ENCODE measurements around the gene DNM2.
"Not testable (repeated sequence)": the region's sequence is repeated elsewhere in the genome, so short reads cannot be mapped to it uniquely, and the experiment has no call there.

The DNM2 gene

GRCh38 chr19:10729411-10729810 lies 11.5 kb downstream of the DNM2 start:
- Mint-ChIP-seq H3K4me1 (peaks cover 56% of the 10 kb centered on the region), H3K27me3 (no peaks in the 10 kb centered on the region), H3K9me3 (no peaks in the 10 kb centered on the region), H3K27ac (peak overlapping the region; percentile 74), H3K36me3 (peaks cover 19% of the 10 kb centered on the region), H3K4me3 (no peak overlapping the region)
- no peak for ATAC-seq

GRCh38 chr19:10730932-10731331 lies 13.1 kb downstream of the DNM2 start:
- peak overlapping the region; percentile 97 for H3K27ac Mint-ChIP-seq
- no peaks in the 10 kb centered on the region for H3K9me3 Mint-ChIP-seq
- peaks cover 52% of the 10 kb centered on the region for H3K4me1 Mint-ChIP-seq
- H3K36me3 Mint-ChIP-seq: peaks cover 15% of the 10 kb centered on the region
- no peaks in the 10 kb centered on the region for H3K27me3 Mint-ChIP-seq
- H3K4me3 Mint-ChIP-seq: no peak overlapping the region
- peak; percentile 54 for ATAC-seq

GRCh38 chr19:10735741-10736140 lies 17.9 kb downstream of the DNM2 start:
- Mint-ChIP-seq H3K4me1 (peaks cover 56% of the 10 kb centered on the region), H3K9me3 (no peaks in the 10 kb centered on the region), H3K36me3 (peaks cover 10% of the 10 kb centered on the region), H3K4me3 (no peak overlapping the region), H3K27me3 (no peaks in the 10 kb centered on the region), H3K27ac (peak overlapping the region; percentile 95)
- no peak for ATAC-seq

- peak overlapping the region; percentile 95 for H3K27ac Mint-ChIP-seq
- H3K36me3 Mint-ChIP-seq: peaks cover 10% of the 10 kb centered on the region
- no peaks in the 10 kb centered on the region for H3K9me3 Mint-ChIP-seq
- peaks cover 56% of the 10 kb centered on the region for H3K4me1 Mint-ChIP-seq
- no peak for ATAC-seq
- H3K27me3 Mint-ChIP-seq: no peaks in the 10 kb centered on the region
- H3K4me3 Mint-ChIP-seq: no peak overlapping the region
Measured at GRCh38 chr19:10736189-10736588, 18.3 kb downstream of the DNM2 start.

- Mint-ChIP-seq H3K4me1 (peaks cover 57% of the 10 kb centered on the region), H3K4me3 (no peak overlapping the region), H3K27me3 (no peaks in the 10 kb centered on the region), H3K36me3 (peaks cover 16% of the 10 kb centered on the region), H3K27ac (peak overlapping the region; percentile 95), H3K9me3 (peaks cover 3% of the 10 kb centered on the region)
- ATAC-seq: no peak
Measured at GRCh38 chr19:10736916-10737551, 19.2 kb downstream of the DNM2 start.

- peak; percentile 62 for ATAC-seq
Measured at GRCh38 chr19:10737722-10738121, 19.8 kb downstream of the DNM2 start.

GRCh38 chr19:10740798-10741197 lies 22.9 kb downstream of the DNM2 start:
- H3K27me3 Mint-ChIP-seq: no peaks in the 10 kb centered on the region
- no peak overlapping the region for H3K4me3 Mint-ChIP-seq
- H3K36me3 Mint-ChIP-seq: peaks cover 17% of the 10 kb centered on the region
- H3K9me3 Mint-ChIP-seq: peaks cover 3% of the 10 kb centered on the region
- ATAC-seq: no peak
- peak overlapping the region; percentile 95 for H3K27ac Mint-ChIP-seq
- peaks cover 71% of the 10 kb centered on the region for H3K4me1 Mint-ChIP-seq

More at GRCh38 chr19:10737722-10738121, 19.8 kb downstream of the DNM2 start:
- H3K4me1 Mint-ChIP-seq: peaks cover 60% of the 10 kb centered on the region
- no peaks in the 10 kb centered on the region for H3K27me3 Mint-ChIP-seq
- H3K4me3 Mint-ChIP-seq: peak overlapping the region; percentile 56
- peak overlapping the region; percentile 95 for H3K27ac Mint-ChIP-seq
- peaks cover 17% of the 10 kb centered on the region for H3K36me3 Mint-ChIP-seq
- H3K9me3 Mint-ChIP-seq: peaks cover 3% of the 10 kb centered on the region

- peaks cover 11% of the 10 kb centered on the region for H3K36me3 Mint-ChIP-seq
- H3K4me3 Mint-ChIP-seq: no peak overlapping the region
- peaks cover 3% of the 10 kb centered on the region for H3K9me3 Mint-ChIP-seq
- no peak for ATAC-seq
- peak overlapping the region; percentile 95 for H3K27ac Mint-ChIP-seq
- H3K27me3 Mint-ChIP-seq: no peaks in the 10 kb centered on the region
- peaks cover 65% of the 10 kb centered on the region for H3K4me1 Mint-ChIP-seq
Measured at GRCh38 chr19:10742476-10742875, 24.6 kb downstream of the DNM2 start.

- H3K36me3 Mint-ChIP-seq: peaks cover 6% of the 10 kb centered on the region
- H3K27me3 Mint-ChIP-seq: no peaks in the 10 kb centered on the region
- no peak overlapping the region for H3K27ac Mint-ChIP-seq
- H3K4me1 Mint-ChIP-seq: peaks cover 71% of the 10 kb centered on the region
- H3K9me3 Mint-ChIP-seq: peaks cover 3% of the 10 kb centered on the region
- no peak for ATAC-seq
- no peak overlapping the region for H3K4me3 Mint-ChIP-seq
Measured at GRCh38 chr19:10744253-10744798, 26.4 kb downstream of the DNM2 start.

- Mint-ChIP-seq H3K27me3 (no peaks in the 10 kb centered on the region), H3K4me3 (no peak overlapping the region), H3K36me3 (peaks cover 6% of the 10 kb centered on the region), H3K4me1 (peaks cover 71% of the 10 kb centered on the region), H3K9me3 (peaks cover 3% of the 10 kb centered on the region), H3K27ac (no peak overlapping the region)
- no peak for ATAC-seq
Measured at GRCh38 chr19:10744801-10745293, 27.0 kb downstream of the DNM2 start.

GRCh38 chr19:10746437-10746836 lies 28.6 kb downstream of the DNM2 start:
- H3K9me3 Mint-ChIP-seq, H3K27me3 Mint-ChIP-seq, H3K27ac Mint-ChIP-seq, H3K36me3 Mint-ChIP-seq, ATAC-seq, H3K4me3 Mint-ChIP-seq: not testable (repeated sequence)
- peaks cover 75% of the 10 kb centered on the region for H3K4me1 Mint-ChIP-seq

GRCh38 chr19:10747271-10747670 lies 29.4 kb downstream of the DNM2 start:
- no peaks in the 10 kb centered on the region for H3K9me3 Mint-ChIP-seq
- H3K4me1 Mint-ChIP-seq: peaks cover 75% of the 10 kb centered on the region
- H3K27me3 Mint-ChIP-seq: no peaks in the 10 kb centered on the region
- ATAC-seq: no peak
- no peaks in the 10 kb centered on the region for H3K36me3 Mint-ChIP-seq
- no peak overlapping the region for H3K4me3 Mint-ChIP-seq
- H3K27ac Mint-ChIP-seq: peak overlapping the region; percentile 76

- ATAC-seq: no peak
- H3K9me3 Mint-ChIP-seq: no peaks in the 10 kb centered on the region
- H3K4me3 Mint-ChIP-seq: no peak overlapping the region
- peak overlapping the region; percentile 76 for H3K27ac Mint-ChIP-seq
- H3K4me1 Mint-ChIP-seq: peaks cover 75% of the 10 kb centered on the region
- no peaks in the 10 kb centered on the region for H3K27me3 Mint-ChIP-seq
- H3K36me3 Mint-ChIP-seq: no peaks in the 10 kb centered on the region
Measured at GRCh38 chr19:10747674-10748073, 29.8 kb downstream of the DNM2 start.

- no peaks in the 10 kb centered on the region for H3K27me3 Mint-ChIP-seq
- ATAC-seq: no peak
- peak overlapping the region; percentile 76 for H3K27ac Mint-ChIP-seq
- H3K4me1 Mint-ChIP-seq: peaks cover 79% of the 10 kb centered on the region
- H3K36me3 Mint-ChIP-seq: no peaks in the 10 kb centered on the region
- no peak overlapping the region for H3K4me3 Mint-ChIP-seq
- H3K9me3 Mint-ChIP-seq: no peaks in the 10 kb centered on the region
Measured at GRCh38 chr19:10748195-10748926, 30.5 kb downstream of the DNM2 start.

- no peaks in the 10 kb centered on the region for H3K36me3 Mint-ChIP-seq
- H3K9me3 Mint-ChIP-seq: no peaks in the 10 kb centered on the region
- no peak overlapping the region for H3K4me3 Mint-ChIP-seq
- no peaks in the 10 kb centered on the region for H3K27me3 Mint-ChIP-seq
- H3K27ac Mint-ChIP-seq: peak overlapping the region; percentile 76
- peaks cover 83% of the 10 kb centered on the region for H3K4me1 Mint-ChIP-seq
- peak; percentile 31 for ATAC-seq
Measured at GRCh38 chr19:10748927-10749434, 31.1 kb downstream of the DNM2 start.
